Hindlimb muscle (tissue), 1 donor: ENCODE data around the gene PCOLCE2. TPM values are rescaled to one million over a fixed set of nuclear protein-coding genes. Genes with fewer than 3 reads are reported as not detected.

Experiments used
- DNase-seq: peaks from one replicate; pipeline ENCODE4 v3.0.0-alpha.2; 2013
- polyA plus RNA-seq: library from polyadenylated mRNA; unstranded; fragments of 120-200 nt; gene quantifications from one replicate; pipeline ENCODE4 v1.2.1, GENCODE V29; 2013; ENCODE audit not compliant: insufficient read length

Gene PCOLCE2
- polyA plus RNA-seq = 1.0 TPM

- DNase-seq = peak; percentile 10
Observed at GRCh38 chr3:142888481-142889211, at the start of gene PCOLCE2. Gene PCOLCE2 (minus strand): TSS chr3:142889083. CDS start chr3:142888896, 187 bp downstream.

- DNase-seq = no peak
Observed at GRCh38 chr3:142935963-142936362, 47.1 kb upstream of the PCOLCE2 start.

- DNase-seq = no peak
Observed at GRCh38 chr3:142934887-142935269, 46.0 kb upstream of the PCOLCE2 start.

GRCh38 chr3:142934128-142934886 lies 45.4 kb upstream of the PCOLCE2 start:
- no peak for DNase-seq

- DNase-seq = no peak
Observed at GRCh38 chr3:142931222-142931621, 42.3 kb upstream of the PCOLCE2 start.

- DNase-seq = no peak
Observed at GRCh38 chr3:142930463-142930862, 41.6 kb upstream of the PCOLCE2 start.

GRCh38 chr3:142929890-142930289 lies 41.0 kb upstream of the PCOLCE2 start:
- DNase-seq = no peak

GRCh38 chr3:142929109-142929508 lies 40.2 kb upstream of the PCOLCE2 start:
- DNase-seq = no peak

- DNase-seq = no peak
Observed at GRCh38 chr3:142926368-142926944, 37.6 kb upstream of the PCOLCE2 start.

- DNase-seq = no peak
Observed at GRCh38 chr3:142925140-142925539, 36.3 kb upstream of the PCOLCE2 start.

GRCh38 chr3:142923694-142924093 lies 34.8 kb upstream of the PCOLCE2 start:
- DNase-seq = no peak

GRCh38 chr3:142916605-142917004 lies 27.7 kb upstream of the PCOLCE2 start:
- DNase-seq = no peak

GRCh38 chr3:142915636-142916035 lies 26.8 kb upstream of the PCOLCE2 start:
- DNase-seq = no peak

- DNase-seq = no peak
Observed at GRCh38 chr3:142914286-142914811, 25.5 kb upstream of the PCOLCE2 start.

GRCh38 chr3:142913432-142913831 lies 24.5 kb upstream of the PCOLCE2 start:
- DNase-seq = no peak

GRCh38 chr3:142912402-142913172 lies 23.7 kb upstream of the PCOLCE2 start:
- no peak for DNase-seq

- DNase-seq = no peak
Observed at GRCh38 chr3:142910280-142910679, 21.4 kb upstream of the PCOLCE2 start.

GRCh38 chr3:142909282-142909681 lies 20.4 kb upstream of the PCOLCE2 start:
- no peak for DNase-seq

GRCh38 chr3:142907996-142908395 lies 19.1 kb upstream of the PCOLCE2 start:
- DNase-seq = no peak

GRCh38 chr3:142904639-142905436 lies 16.0 kb upstream of the PCOLCE2 start:
- DNase-seq = no peak

GRCh38 chr3:142902356-142902755 lies 13.5 kb upstream of the PCOLCE2 start:
- DNase-seq = no peak
